Lower leg skin (tissue), 4 donors: ENCODE data around the gene P4HA3. TPM values are rescaled to one million over a fixed set of nuclear protein-coding genes. Genes with fewer than 3 reads are reported as not detected.

Experiments
- DNase-seq, 2 donors: peaks; one replicate each; pipeline ENCODE4 v3.0.0-alpha.2; 2019; ENCODE audit warnings: low spot score in 2 of 2
- H3K4me3 ChIP-seq: fragments of 200-600 bp; sonication (generic); 2 replicates; pipeline ENCODE4 v1.5.1; 2017; ENCODE audit warnings: mild to moderate bottlenecking, low read depth; ENCODE audit not compliant: poor library complexity, severe bottlenecking
- CTCF ChIP-seq, 3 donors: fragments of 450-650 bp; IDR thresholded peaks; one replicate each; pipeline ENCODE4 v1.5.1; 2016; ENCODE audit warnings: antibody characterized with exemption in 3 of 3, mild to moderate bottlenecking in 3 of 3, moderate library complexity in 2 of 3
- POLR2A ChIP-seq, 2 donors: fragments of 450-650 bp; IDR thresholded peaks; one replicate each; pipeline ENCODE4 v1.6.1; 2016 to 2017; ENCODE audit warnings: antibody characterized with exemption in 2 of 2, mild to moderate bottlenecking in 1 of 2, moderate library complexity in 1 of 2
- WGBS, 2 donors: methylation state at CpG; one replicate each; pipeline ENCODE4 v1.1.5; 2018; 5-methylcytosine and 5-hydroxymethylcytosine counted together
- intact Hi-C: fragments of 100-400 bp; cut with DNase I; formaldehyde crosslinking; loops from one replicate; pipeline ENCODE4 v1.15.0; 2023; ENCODE audit warnings: low total_unique reads
- total RNA-seq, 4 donors: library from RNA; depleted of rRNA; stranded (reverse); fragments of >200 nt; gene quantifications; one replicate each; pipeline ENCODE4 v1.1.0, GENCODE V29; 2016

The P4HA3 gene
- total RNA-seq, 4 donors from 2014 or later: 0.17 to 0.81 TPM; not detected in 2

DNA sequence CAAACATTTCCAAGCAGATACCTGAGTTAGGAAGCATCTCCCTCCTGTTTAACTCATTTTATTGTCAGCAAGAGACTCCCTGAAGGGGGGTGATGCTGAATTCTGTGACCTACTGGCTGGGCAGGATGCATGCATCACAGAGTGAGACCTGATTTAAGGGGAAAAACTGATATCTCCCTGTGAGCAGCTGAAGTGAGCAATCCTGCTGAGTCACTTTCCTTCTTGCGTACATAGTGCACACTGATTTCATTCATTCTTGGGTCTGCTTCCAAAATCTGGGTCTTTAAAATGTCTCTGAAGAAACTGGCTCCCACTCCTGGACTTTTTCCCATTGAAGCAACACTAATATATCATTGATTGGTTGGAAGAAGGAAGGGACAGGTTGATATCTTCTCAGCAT is 23.3 kb downstream of the P4HA3 start:
- TF ChIP-seq CTCF (IDR thresholded peaks at IDR 0.05): no peak
- TF ChIP-seq POLR2A (IDR thresholded peaks at IDR 0.05): no peak
- no peak overlapping the region for H3K4me3 ChIP-seq
- DNase-seq: no peak
- intact Hi-C loops: no loop called here
- WGBS, 2 donors: 23 to 50% methylated on average over 1 of the region's 1 CpG

GRCh38 chr11:74284466-74284865 is 27.0 kb downstream of the P4HA3 start:
- H3K4me3 ChIP-seq: no peak overlapping the region
- DNase-seq: no peak
- TF ChIP-seq POLR2A (IDR thresholded peaks at IDR 0.05) (no peak), CTCF (IDR thresholded peaks at IDR 0.05) (no peak)
- 32 to 52% methylated on average over 2 of the region's 2 CpGs for WGBS, 2 donors
- intact Hi-C loops: no loop called here

GRCh38 chr11:74283580-74284180 is 27.8 kb downstream of the P4HA3 start:
- H3K4me3 ChIP-seq: no peak overlapping the region
- intact Hi-C loops: no loop called here
- no peak for DNase-seq
- TF ChIP-seq POLR2A (IDR thresholded peaks at IDR 0.05) (no peak), CTCF (IDR thresholded peaks at IDR 0.05) (no peak)
- 77 to 78% methylated on average over 3 of the region's 3 CpGs for WGBS, 2 donors

GRCh38 chr11:74282914-74283371 is 28.5 kb downstream of the P4HA3 start:
- intact Hi-C loops: no loop called here
- no peak for DNase-seq
- no peak for TF ChIP-seq POLR2A (IDR thresholded peaks at IDR 0.05)
- no peak for TF ChIP-seq CTCF (IDR thresholded peaks at IDR 0.05)
- WGBS, 2 donors: 58 to 64% methylated on average over 5 of the region's 5 CpGs
- no peak overlapping the region for H3K4me3 ChIP-seq

GRCh38 chr11:74282421-74282820 is 29.0 kb downstream of the P4HA3 start:
- TF ChIP-seq CTCF (IDR thresholded peaks at IDR 0.05): no peak
- no peak for TF ChIP-seq POLR2A (IDR thresholded peaks at IDR 0.05)
- no peak for DNase-seq
- 59 to 96% methylated on average over 3 of the region's 3 CpGs for WGBS, 2 donors
- intact Hi-C loops: no loop called here
- no peak overlapping the region for H3K4me3 ChIP-seq

DNA sequence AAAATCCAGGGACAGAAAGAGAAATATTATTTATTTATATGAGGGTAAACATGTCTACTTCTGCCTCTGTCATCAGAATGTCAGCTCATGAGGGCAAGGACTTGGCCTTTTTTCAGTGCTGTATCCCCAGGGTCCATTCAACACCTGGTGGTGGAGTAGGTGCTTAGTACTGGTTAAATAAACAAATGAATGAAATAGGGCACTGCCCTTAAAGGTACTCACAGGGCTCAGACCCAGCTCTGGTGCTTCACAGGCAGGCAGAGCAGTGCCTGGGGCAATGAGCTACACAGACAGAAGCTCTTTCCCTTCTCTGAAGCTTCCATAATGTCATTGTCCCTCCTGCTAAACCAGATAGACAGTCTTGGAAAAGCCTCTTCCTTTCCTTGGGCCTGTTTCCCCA is 30.9 kb downstream of the P4HA3 start:
- H3K4me3 ChIP-seq: no peak overlapping the region
- DNase-seq: no peak
- TF ChIP-seq CTCF (IDR thresholded peaks at IDR 0.05) (no peak), POLR2A (IDR thresholded peaks at IDR 0.05) (no peak)
- intact Hi-C loops: no loop called here
